ENCODE measurements around the gene ARL3.
A peak's percentile ranks its signal among the peaks of the same experiment; 100 is the strongest.

ARL3 gene

GRCh38 chr10:102705531-102705930 lies 8.7 kb downstream of the ARL3 start:
- H3K4me3 ChIP-seq (ENCODE audit: low read depth, low read length), result no peak overlapping the region
- in situ Hi-C loops (cut with HindIII; ENCODE audit: low sequenced_read_pairs), result no loop called here
- no peak for DNase-seq (ENCODE audit: low read depth)
- TF ChIP-seq CTCF (IDR thresholded peaks at IDR 0.05; ENCODE audit: low read depth, low read length, missing control alignments), result no peak

GRCh38 chr10:102704915-102705314 lies 9.3 kb downstream of the ARL3 start:
- DNase-seq (ENCODE audit: low read depth), result peak; percentile 47
- in situ Hi-C loops (cut with HindIII; ENCODE audit: low sequenced_read_pairs), result no loop called here
- no peak for TF ChIP-seq CTCF (IDR thresholded peaks at IDR 0.05; ENCODE audit: low read depth, low read length, missing control alignments)
- no peak overlapping the region for H3K4me3 ChIP-seq (ENCODE audit: low read depth, low read length)

GRCh38 chr10:102702742-102703141 lies 11.5 kb downstream of the ARL3 start:
- no peak overlapping the region for H3K4me3 ChIP-seq (ENCODE audit: low read depth, low read length)
- TF ChIP-seq CTCF (IDR thresholded peaks at IDR 0.05; ENCODE audit: low read depth, low read length, missing control alignments), result no peak
- no peak for DNase-seq (ENCODE audit: low read depth)
- in situ Hi-C loops (cut with HindIII; ENCODE audit: low sequenced_read_pairs), result no loop called here

GRCh38 chr10:102701796-102702195 lies 12.4 kb downstream of the ARL3 start:
- in situ Hi-C loops (cut with HindIII; ENCODE audit: low sequenced_read_pairs), result no loop called here
- DNase-seq (ENCODE audit: low read depth), result no peak
- no peak for TF ChIP-seq CTCF (IDR thresholded peaks at IDR 0.05; ENCODE audit: low read depth, low read length, missing control alignments)
- H3K4me3 ChIP-seq (ENCODE audit: low read depth, low read length), result no peak overlapping the region

GRCh38 chr10:102701272-102701671 lies 12.9 kb downstream of the ARL3 start:
- DNase-seq (ENCODE audit: low read depth), result no peak
- no peak overlapping the region for H3K4me3 ChIP-seq (ENCODE audit: low read depth, low read length)
- in situ Hi-C loops (cut with HindIII; ENCODE audit: low sequenced_read_pairs), result no loop called here
- no peak for TF ChIP-seq CTCF (IDR thresholded peaks at IDR 0.05; ENCODE audit: low read depth, low read length, missing control alignments)

- in situ Hi-C loops (cut with HindIII; ENCODE audit: low sequenced_read_pairs), result no loop called here
Measured at GRCh38 chr10:102698894-102699293, 15.3 kb downstream of the ARL3 start.

More at GRCh38 chr10:102698894-102699293, 15.3 kb downstream of the ARL3 start:
- no peak for TF ChIP-seq CTCF (IDR thresholded peaks at IDR 0.05; ENCODE audit: low read depth, low read length, missing control alignments)
- no peak for DNase-seq (ENCODE audit: low read depth)
- H3K4me3 ChIP-seq (ENCODE audit: low read depth, low read length), result no peak overlapping the region

Data from astrocyte of the cerebellum (primary cell).